ENCODE results near the gene PTGR2. TPM values are rescaled to one million over a fixed set of nuclear protein-coding genes. Genes with fewer than 3 reads are reported as not detected.
"Not testable (repeated sequence)": the region's sequence is repeated elsewhere in the genome, so short reads cannot be mapped to it uniquely, and the experiment has no call there.

Gene PTGR2
- total RNA-seq, 1 donor from 2014 or later, result 5.7 TPM

DNA sequence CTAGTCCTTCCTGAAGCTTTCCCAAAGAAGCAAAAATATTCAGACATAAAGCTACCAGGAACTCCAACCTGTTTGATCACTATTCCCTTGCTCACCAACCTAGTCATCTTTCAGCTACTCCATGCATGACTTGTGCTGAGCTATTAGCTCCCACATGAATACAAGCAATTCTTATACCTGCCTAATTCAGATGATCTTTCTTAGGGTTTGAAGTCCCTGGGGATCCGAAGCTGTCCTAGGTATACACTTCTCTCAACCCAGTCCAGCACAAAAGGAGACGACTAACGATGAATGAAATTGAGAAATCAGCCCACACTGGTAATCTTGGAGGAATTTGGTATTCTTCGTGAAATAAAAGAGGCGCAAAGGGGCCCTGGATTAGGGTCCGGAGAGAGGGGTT is 631 bp upstream of the PTGR2 start:
- peak overlapping the region; percentile 85 for H3K27ac ChIP-seq (ENCODE audit: low read depth, low read length)
- no peaks in the 10 kb centered on the region for H3K36me3 ChIP-seq (ENCODE audit: control insufficient read depth in 3 of 3, insufficient read depth in 3 of 3, low read length in 3 of 3)
- peaks cover 7 to 10% (median 9%) of the 10 kb centered on the region in 3 donors for H3K4me1 ChIP-seq (ENCODE audit: control insufficient read depth in 3 of 3, insufficient read depth in 3 of 3, low read length in 3 of 3)
- H3K9me3 ChIP-seq (ENCODE audit: control insufficient read depth in 3 of 3, low read length in 3 of 3), result no peaks in the 10 kb centered on the region
- H3K4me3 ChIP-seq (ENCODE audit: low read length in 3 of 3), result peak overlapping the region; percentile 82 to 94 (median 92)
- H3K9ac ChIP-seq (ENCODE audit: low read depth in 1 of 3, low read length in 3 of 3), result peak overlapping the region; percentile 86 to 99 (median 95)
- H3K27me3 ChIP-seq (ENCODE audit: control insufficient read depth in 3 of 3, insufficient read depth in 3 of 3, low read length in 3 of 3), result no peaks in the 10 kb centered on the region

DNA sequence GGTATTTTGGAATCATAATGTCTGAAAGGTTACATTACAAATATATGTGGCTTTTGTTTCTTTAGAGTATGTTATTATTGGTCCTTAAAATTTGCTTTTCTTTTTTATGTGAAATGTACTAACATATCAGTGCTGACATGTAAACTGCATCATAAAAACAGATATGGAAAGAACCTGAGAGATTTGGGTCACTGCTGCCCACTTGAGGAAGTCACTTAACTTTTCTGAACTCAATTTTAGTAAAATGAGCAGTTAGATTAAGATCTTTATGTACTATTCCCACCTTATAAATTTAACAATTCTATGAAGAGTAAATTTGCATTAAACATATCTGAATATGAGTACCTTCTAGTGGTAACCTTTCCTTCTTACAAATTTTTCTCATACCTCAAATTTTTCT is 7.5 kb downstream of the PTGR2 start:
- Histone ChIP-seq H3K4me1 (ENCODE audit: control insufficient read depth in 3 of 3, insufficient read depth in 3 of 3, low read length in 3 of 3) (no peaks in the 10 kb centered on the region), H3K27me3 (ENCODE audit: control insufficient read depth in 3 of 3, insufficient read depth in 3 of 3, low read length in 3 of 3) (no peaks in the 10 kb centered on the region), H3K27ac (ENCODE audit: low read depth, low read length) (no peak overlapping the region), H3K36me3 (ENCODE audit: control insufficient read depth in 3 of 3, insufficient read depth in 3 of 3, low read length in 3 of 3) (peaks cover 10 to 20% (median 19%) of the 10 kb centered on the region in 3 donors), H3K4me3 (ENCODE audit: low read length in 3 of 3) (no peak overlapping the region), H3K9me3 (ENCODE audit: control insufficient read depth in 3 of 3, low read length in 3 of 3) (no peaks in the 10 kb centered on the region), H3K9ac (ENCODE audit: low read depth in 1 of 3, low read length in 3 of 3) (peak overlapping the region in 1 of 3 donors; percentile 4)

DNA sequence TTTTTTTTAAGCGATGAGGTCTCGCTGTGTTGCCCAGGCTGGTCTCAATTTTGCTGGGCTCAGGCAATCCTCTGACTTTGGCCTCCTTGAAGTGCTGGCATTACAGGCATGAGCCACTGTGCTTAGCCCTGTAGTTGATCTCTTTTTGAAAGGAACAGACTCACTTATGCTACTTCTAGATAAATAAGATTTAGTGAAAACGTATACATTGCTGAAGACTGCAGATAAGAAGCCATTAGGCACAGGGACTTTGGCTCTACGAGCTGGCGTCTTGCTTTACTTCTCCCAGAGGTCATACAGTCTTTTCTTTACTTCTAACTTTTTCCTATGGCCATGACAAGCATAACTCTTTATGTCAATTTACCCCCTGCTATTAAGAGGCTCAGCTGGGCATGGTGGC is 9.4 kb downstream of the PTGR2 start:
- H3K4me1 ChIP-seq (ENCODE audit: control insufficient read depth in 3 of 3, insufficient read depth in 3 of 3, low read length in 3 of 3), result no peaks in the 10 kb centered on the region

DNA sequence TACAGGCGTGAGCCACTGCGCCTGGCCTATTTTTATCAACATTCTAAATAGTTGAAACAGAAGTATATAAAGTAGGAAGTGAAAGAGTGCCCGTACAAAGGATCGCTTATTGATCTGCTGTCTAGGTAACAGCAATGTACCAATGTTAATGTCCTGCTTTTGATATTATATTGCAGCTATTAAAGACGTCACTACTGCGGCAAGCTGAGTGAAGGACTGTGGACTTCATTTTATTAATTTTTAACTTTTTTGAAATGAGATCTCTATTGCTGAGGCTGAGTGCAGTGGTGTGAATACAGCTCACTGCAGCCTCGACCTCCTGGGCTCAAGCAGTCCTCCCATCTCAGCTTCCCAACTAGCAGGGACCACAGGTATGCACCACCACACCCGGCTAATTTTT is 10.8 kb downstream of the PTGR2 start:
- H3K27ac ChIP-seq (ENCODE audit: low read depth, low read length), result no peak overlapping the region
- H3K4me3 ChIP-seq (ENCODE audit: low read length in 3 of 3), result no peak overlapping the region
- H3K27me3 ChIP-seq (ENCODE audit: control insufficient read depth in 3 of 3, insufficient read depth in 3 of 3, low read length in 3 of 3), result no peaks in the 10 kb centered on the region
- H3K9me3 ChIP-seq (ENCODE audit: control insufficient read depth in 3 of 3, low read length in 3 of 3), result no peaks in the 10 kb centered on the region
- peaks cover 10 to 27% (median 25%) of the 10 kb centered on the region in 3 donors for H3K36me3 ChIP-seq (ENCODE audit: control insufficient read depth in 3 of 3, insufficient read depth in 3 of 3, low read length in 3 of 3)
- H3K4me1 ChIP-seq (ENCODE audit: control insufficient read depth in 3 of 3, insufficient read depth in 3 of 3, low read length in 3 of 3), result no peaks in the 10 kb centered on the region
- H3K9ac ChIP-seq (ENCODE audit: low read depth in 1 of 3, low read length in 3 of 3), result no peak overlapping the region

More for the DNA sequence above, 9.4 kb downstream of the PTGR2 start:
- H3K27ac ChIP-seq (ENCODE audit: low read depth, low read length), result no peak overlapping the region
- no peaks in the 10 kb centered on the region for H3K9me3 ChIP-seq (ENCODE audit: control insufficient read depth in 3 of 3, low read length in 3 of 3)
- peaks cover 10 to 26% (median 25%) of the 10 kb centered on the region in 3 donors for H3K36me3 ChIP-seq (ENCODE audit: control insufficient read depth in 3 of 3, insufficient read depth in 3 of 3, low read length in 3 of 3)
- no peak overlapping the region for H3K9ac ChIP-seq (ENCODE audit: low read depth in 1 of 3, low read length in 3 of 3)
- H3K27me3 ChIP-seq (ENCODE audit: control insufficient read depth in 3 of 3, insufficient read depth in 3 of 3, low read length in 3 of 3), result no peaks in the 10 kb centered on the region
- no peak overlapping the region for H3K4me3 ChIP-seq (ENCODE audit: low read length in 3 of 3)

DNA sequence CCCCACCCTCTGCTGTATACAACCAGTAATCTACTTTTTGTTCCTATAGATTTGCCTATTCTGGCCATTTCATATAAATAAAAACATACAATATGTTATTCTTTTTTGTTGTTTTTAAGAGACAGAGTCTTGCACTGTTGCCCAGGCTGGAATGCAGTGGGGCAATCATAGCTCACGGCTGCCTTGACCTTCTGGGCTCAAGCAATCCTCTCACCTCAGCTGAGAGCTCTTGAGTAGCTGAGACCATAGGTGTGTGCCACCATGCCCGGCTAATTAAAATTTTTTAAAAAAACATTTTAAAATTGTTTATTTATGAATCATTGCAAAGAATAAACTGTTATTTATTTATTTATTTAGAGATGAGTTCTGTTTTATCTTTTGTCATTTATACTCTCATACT is 11.6 kb downstream of the PTGR2 start:
- H3K4me1 ChIP-seq (ENCODE audit: control insufficient read depth in 3 of 3, insufficient read depth in 3 of 3, low read length in 3 of 3), result no peaks in the 10 kb centered on the region
- H3K36me3 ChIP-seq (ENCODE audit: control insufficient read depth in 3 of 3, insufficient read depth in 3 of 3, low read length in 3 of 3), result peaks cover 10 to 30% (median 25%) of the 10 kb centered on the region in 3 donors
- H3K27me3 ChIP-seq (ENCODE audit: control insufficient read depth in 3 of 3, insufficient read depth in 3 of 3, low read length in 3 of 3), result no peaks in the 10 kb centered on the region
- H3K4me3 ChIP-seq (ENCODE audit: low read length in 3 of 3), result no peak overlapping the region
- H3K9me3 ChIP-seq (ENCODE audit: control insufficient read depth in 3 of 3, low read length in 3 of 3), result no peaks in the 10 kb centered on the region
- no peak overlapping the region for H3K9ac ChIP-seq (ENCODE audit: low read depth in 1 of 3, low read length in 3 of 3)
- no peak overlapping the region for H3K27ac ChIP-seq (ENCODE audit: low read depth, low read length)

DNA sequence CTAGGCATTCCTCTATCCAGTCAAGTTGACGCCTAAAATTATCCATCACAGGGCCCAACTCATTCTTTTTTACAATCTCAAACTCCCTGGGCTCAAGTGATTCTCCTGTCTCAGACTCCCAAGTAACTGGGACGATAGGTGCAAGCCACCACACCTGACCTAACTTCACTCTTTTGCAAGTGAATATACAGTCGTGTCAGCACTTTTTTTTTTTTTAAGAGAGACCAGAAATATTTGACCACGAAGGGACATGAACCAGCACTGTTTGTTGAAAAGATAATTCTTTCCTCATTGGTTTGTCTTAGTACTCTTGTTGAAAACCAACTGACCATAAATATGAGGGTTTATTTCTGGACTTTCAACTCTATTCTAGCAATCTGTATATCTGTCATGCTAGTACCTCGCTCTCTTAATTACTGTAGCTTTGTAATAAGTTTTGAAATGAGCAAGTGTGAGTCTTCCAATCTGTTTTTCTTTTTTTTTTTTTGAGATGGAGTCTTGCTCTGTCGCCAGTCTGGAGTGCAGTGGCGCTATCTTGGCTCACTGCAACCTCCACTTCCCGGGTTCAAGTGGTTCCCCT is 14.0 kb downstream of the PTGR2 start:
- Histone ChIP-seq H3K4me1 (ENCODE audit: control insufficient read depth in 3 of 3, insufficient read depth in 3 of 3, low read length in 3 of 3) (no peaks in the 10 kb centered on the region), H3K36me3 (ENCODE audit: control insufficient read depth in 3 of 3, insufficient read depth in 3 of 3, low read length in 3 of 3) (peaks cover 10 to 30% (median 23%) of the 10 kb centered on the region in 3 donors), H3K27me3 (ENCODE audit: control insufficient read depth in 3 of 3, insufficient read depth in 3 of 3, low read length in 3 of 3) (no peaks in the 10 kb centered on the region), H3K4me3 (ENCODE audit: low read length in 3 of 3) (no peak overlapping the region), H3K9ac (ENCODE audit: low read depth in 1 of 3, low read length in 3 of 3) (no peak overlapping the region), H3K27ac (ENCODE audit: low read depth, low read length) (no peak overlapping the region), H3K9me3 (ENCODE audit: control insufficient read depth in 3 of 3, low read length in 3 of 3) (no peaks in the 10 kb centered on the region)

DNA sequence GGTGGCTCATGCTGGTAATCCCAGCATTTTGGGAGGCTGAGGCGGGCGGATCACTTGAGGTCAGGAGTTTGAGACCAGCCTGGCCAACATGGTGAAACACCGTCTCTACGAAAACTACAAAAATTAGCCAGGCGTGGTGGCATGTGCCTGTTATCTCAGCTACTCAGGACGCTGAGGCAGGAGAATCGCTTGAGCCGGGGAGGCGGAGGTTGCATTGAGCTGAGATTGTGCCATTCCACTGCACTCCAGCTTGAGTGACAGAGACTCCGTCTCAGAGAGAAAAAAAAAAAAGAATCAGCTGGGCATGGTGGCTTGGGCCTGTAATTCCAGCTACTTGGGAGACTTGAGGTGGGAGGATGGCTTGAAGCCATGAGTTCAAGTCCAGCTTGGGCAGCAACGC is 18.1 kb downstream of the PTGR2 start:
- not testable (repeated sequence) for H3K9ac ChIP-seq (ENCODE audit: low read depth in 1 of 3, low read length in 3 of 3); H3K27me3 ChIP-seq (ENCODE audit: control insufficient read depth in 3 of 3, insufficient read depth in 3 of 3, low read length in 3 of 3); H3K9me3 ChIP-seq (ENCODE audit: control insufficient read depth in 3 of 3, low read length in 3 of 3); H3K27ac ChIP-seq (ENCODE audit: low read depth, low read length); H3K4me3 ChIP-seq (ENCODE audit: low read length in 3 of 3); H3K4me1 ChIP-seq (ENCODE audit: control insufficient read depth in 3 of 3, insufficient read depth in 3 of 3, low read length in 3 of 3)
- H3K36me3 ChIP-seq (ENCODE audit: control insufficient read depth in 3 of 3, insufficient read depth in 3 of 3, low read length in 3 of 3), result peaks cover 0 to 13% (median 7%) of the 10 kb centered on the region in 3 donors

DNA sequence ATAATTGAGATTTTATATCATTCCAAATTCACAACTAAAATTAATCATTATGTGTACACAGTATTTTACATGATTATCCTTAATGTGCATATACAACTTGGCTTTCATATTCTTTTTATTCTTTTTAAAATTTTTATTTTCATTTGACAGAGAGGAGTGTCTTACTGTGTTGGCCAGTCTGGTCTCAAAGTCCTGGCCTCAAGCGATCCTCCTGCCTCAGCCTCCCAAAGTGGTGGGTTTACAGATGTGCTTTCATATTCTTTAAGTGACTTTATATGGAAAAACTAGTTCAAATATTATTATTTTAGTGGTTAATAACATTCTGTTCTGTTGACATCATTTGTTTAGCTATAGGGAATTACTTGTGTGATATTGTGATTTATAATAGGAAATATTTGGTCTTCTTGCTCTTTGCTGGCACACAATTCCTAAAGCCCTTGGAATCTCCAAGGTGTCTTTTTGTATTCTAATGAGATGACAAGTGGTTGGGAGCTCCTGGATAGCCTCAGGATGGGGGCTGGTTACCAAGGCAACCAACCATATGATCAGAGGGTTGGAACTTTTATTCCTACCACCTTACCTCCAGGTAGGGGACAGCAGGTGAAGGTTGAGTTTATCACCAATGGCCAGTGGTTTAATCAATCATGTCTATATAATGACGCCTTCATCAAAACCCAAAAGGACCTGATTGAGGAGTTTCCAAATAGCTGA is 19.0 kb downstream of the PTGR2 start:
- no peaks in the 10 kb centered on the region for H3K27me3 ChIP-seq (ENCODE audit: control insufficient read depth in 3 of 3, insufficient read depth in 3 of 3, low read length in 3 of 3)
- H3K27ac ChIP-seq (ENCODE audit: low read depth, low read length), result no peak overlapping the region
- no peak overlapping the region for H3K9ac ChIP-seq (ENCODE audit: low read depth in 1 of 3, low read length in 3 of 3)
- no peaks in the 10 kb centered on the region for H3K4me1 ChIP-seq (ENCODE audit: control insufficient read depth in 3 of 3, insufficient read depth in 3 of 3, low read length in 3 of 3)
- no peak overlapping the region for H3K4me3 ChIP-seq (ENCODE audit: low read length in 3 of 3)
- no peaks in the 10 kb centered on the region for H3K9me3 ChIP-seq (ENCODE audit: control insufficient read depth in 3 of 3, low read length in 3 of 3)
- H3K36me3 ChIP-seq (ENCODE audit: control insufficient read depth in 3 of 3, insufficient read depth in 3 of 3, low read length in 3 of 3), result peaks cover 0 to 8% (median 3%) of the 10 kb centered on the region in 3 donors

DNA sequence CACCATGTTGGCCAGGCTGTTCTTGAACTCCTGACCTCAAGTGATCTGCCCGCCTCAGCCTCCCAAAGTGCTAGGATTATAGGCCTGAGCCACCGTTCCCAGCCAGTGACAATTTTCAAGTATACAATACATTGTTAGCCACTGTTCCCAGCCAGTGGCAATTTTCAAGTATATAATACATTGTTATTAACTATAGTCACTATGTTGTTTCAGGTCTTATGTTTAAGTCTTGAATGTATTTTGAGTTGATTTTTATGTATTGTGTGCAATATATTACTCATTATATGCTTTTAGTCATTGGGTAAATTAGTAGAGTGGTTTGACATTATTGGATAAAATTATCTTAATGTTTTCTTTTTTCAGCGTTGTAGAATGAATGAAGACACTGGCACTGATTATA is 22.0 kb downstream of the PTGR2 start:
- H3K9ac ChIP-seq (ENCODE audit: low read depth in 1 of 3, low read length in 3 of 3), result no peak overlapping the region
- H3K4me3 ChIP-seq (ENCODE audit: low read length in 3 of 3), result no peak overlapping the region
- no peak overlapping the region for H3K27ac ChIP-seq (ENCODE audit: low read depth, low read length)
- peaks cover 0 to 7% (median 5%) of the 10 kb centered on the region in 3 donors for H3K36me3 ChIP-seq (ENCODE audit: control insufficient read depth in 3 of 3, insufficient read depth in 3 of 3, low read length in 3 of 3)
- no peaks in the 10 kb centered on the region for H3K27me3 ChIP-seq (ENCODE audit: control insufficient read depth in 3 of 3, insufficient read depth in 3 of 3, low read length in 3 of 3)
- H3K4me1 ChIP-seq (ENCODE audit: control insufficient read depth in 3 of 3, insufficient read depth in 3 of 3, low read length in 3 of 3), result no peaks in the 10 kb centered on the region
- no peaks in the 10 kb centered on the region for H3K9me3 ChIP-seq (ENCODE audit: control insufficient read depth in 3 of 3, low read length in 3 of 3)

DNA sequence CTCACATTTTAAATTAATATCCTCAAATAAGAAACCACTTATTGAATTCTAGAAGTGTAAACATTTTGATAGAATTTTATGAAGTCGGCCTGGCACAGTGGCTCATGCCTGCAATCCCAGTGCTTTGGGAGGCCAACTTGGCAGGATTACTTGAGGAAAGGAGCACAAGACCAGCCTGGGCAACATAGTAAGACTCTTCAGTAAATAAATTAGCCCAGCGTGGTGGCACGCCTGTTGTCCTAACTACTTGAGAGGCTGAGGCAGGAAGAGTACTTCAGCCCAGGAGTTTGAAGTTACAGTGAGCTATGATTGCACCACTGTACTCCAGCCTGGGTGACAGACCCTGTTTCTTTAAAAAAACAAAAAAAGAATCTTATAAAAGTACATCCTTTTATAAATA is 26.2 kb downstream of the PTGR2 start:
- Histone ChIP-seq H3K27ac (ENCODE audit: low read depth, low read length) (no peak overlapping the region), H3K9ac (ENCODE audit: low read depth in 1 of 3, low read length in 3 of 3) (no peak overlapping the region), H3K27me3 (ENCODE audit: control insufficient read depth in 3 of 3, insufficient read depth in 3 of 3, low read length in 3 of 3) (no peaks in the 10 kb centered on the region), H3K36me3 (ENCODE audit: control insufficient read depth in 3 of 3, insufficient read depth in 3 of 3, low read length in 3 of 3) (peaks cover 2 to 13% (median 10%) of the 10 kb centered on the region in 3 donors), H3K4me1 (ENCODE audit: control insufficient read depth in 3 of 3, insufficient read depth in 3 of 3, low read length in 3 of 3) (no peaks in the 10 kb centered on the region), H3K4me3 (ENCODE audit: low read length in 3 of 3) (no peak overlapping the region), H3K9me3 (ENCODE audit: control insufficient read depth in 3 of 3, low read length in 3 of 3) (no peaks in the 10 kb centered on the region)
